Type B pancreatic cell (in vitro differentiated cells): ENCODE results near the gene NOXRED1. TPM values are rescaled to one million over a fixed set of nuclear protein-coding genes. Genes with fewer than 3 reads are reported as not detected.

Experiments used
- DNase-seq: peaks from one replicate; pipeline ENCODE4 v3.0.0; 2021; ENCODE audit warnings: mixed read lengths; ENCODE audit not compliant: unreplicated experiment; ENCODE audit errors: extremely low spot score
- H3K27ac Mint-ChIP-seq: 2 replicates; pipeline ENCODE4 v1.8.0; 2021; ENCODE audit warnings: mild to moderate bottlenecking, mixed read lengths
- H3K27me3 Mint-ChIP-seq: 2 replicates; pipeline ENCODE4 v1.8.0; 2021; ENCODE audit warnings: mixed read lengths
- H3K36me3 Mint-ChIP-seq: 2 replicates; pipeline ENCODE4 v1.8.0; 2021; ENCODE audit warnings: mixed read lengths
- H3K4me1 Mint-ChIP-seq: one replicate; pipeline ENCODE4 v1.8.0; 2021; ENCODE audit warnings: mixed read lengths; ENCODE audit not compliant: unreplicated experiment
- H3K4me3 Mint-ChIP-seq: 2 replicates; pipeline ENCODE4 v1.8.0; 2021; ENCODE audit warnings: mild to moderate bottlenecking, mixed read lengths
- H3K9me3 Mint-ChIP-seq: 2 replicates; pipeline ENCODE4 v1.8.0; 2021; ENCODE audit warnings: mixed read lengths
- total RNA-seq: library from RNA; stranded (reverse); gene quantifications from 2 replicates; pipeline ENCODE4 v1.2.1, GENCODE V29; 2021; ENCODE audit warnings: low replicate concordance
- TF ChIP-seq, protein P1 (sequence below): fragments of 200-600 bp; sonication (generic); conservative IDR thresholded peaks from 2 replicates; pipeline ENCODE4 v1.5.0; 2021; ENCODE audit warnings: antibody characterized with exemption, mild to moderate bottlenecking

NOXRED1 gene
- total RNA-seq, 1 donor from 2014 or later, result 0.46 TPM

DNA sequence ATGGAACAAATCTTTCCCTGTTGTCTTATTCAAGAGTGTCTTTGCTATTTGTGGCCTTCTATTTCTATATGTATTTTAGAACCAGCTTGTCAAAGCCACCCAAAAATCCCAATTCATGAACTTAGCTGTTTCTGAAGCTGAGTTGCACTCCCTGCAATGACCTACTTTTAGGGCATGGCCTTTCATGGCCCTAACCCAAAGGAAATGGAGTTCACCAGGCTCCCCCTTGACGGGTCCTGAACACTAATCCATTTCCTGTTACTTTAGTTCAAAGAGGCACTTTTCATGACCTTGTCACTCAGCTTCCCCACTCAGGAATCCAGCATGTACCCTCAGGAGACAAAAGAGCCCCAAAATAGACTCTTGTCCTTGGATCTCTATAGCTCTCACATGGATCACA lies 54.0 kb downstream of the NOXRED1 start:
- H3K4me3 Mint-ChIP-seq, result no peak overlapping the region
- no peaks in the 10 kb centered on the region for H3K9me3 Mint-ChIP-seq
- peaks cover 19% of the 10 kb centered on the region for H3K4me1 Mint-ChIP-seq
- no peak for DNase-seq
- TF ChIP-seq, protein P1, sequence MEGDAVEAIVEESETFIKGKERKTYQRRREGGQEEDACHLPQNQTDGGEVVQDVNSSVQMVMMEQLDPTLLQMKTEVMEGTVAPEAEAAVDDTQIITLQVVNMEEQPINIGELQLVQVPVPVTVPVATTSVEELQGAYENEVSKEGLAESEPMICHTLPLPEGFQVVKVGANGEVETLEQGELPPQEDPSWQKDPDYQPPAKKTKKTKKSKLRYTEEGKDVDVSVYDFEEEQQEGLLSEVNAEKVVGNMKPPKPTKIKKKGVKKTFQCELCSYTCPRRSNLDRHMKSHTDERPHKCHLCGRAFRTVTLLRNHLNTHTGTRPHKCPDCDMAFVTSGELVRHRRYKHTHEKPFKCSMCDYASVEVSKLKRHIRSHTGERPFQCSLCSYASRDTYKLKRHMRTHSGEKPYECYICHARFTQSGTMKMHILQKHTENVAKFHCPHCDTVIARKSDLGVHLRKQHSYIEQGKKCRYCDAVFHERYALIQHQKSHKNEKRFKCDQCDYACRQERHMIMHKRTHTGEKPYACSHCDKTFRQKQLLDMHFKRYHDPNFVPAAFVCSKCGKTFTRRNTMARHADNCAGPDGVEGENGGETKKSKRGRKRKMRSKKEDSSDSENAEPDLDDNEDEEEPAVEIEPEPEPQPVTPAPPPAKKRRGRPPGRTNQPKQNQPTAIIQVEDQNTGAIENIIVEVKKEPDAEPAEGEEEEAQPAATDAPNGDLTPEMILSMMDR, result no peak
- H3K27ac Mint-ChIP-seq, result no peak overlapping the region
- no peaks in the 10 kb centered on the region for H3K27me3 Mint-ChIP-seq
- H3K36me3 Mint-ChIP-seq, result peaks cover 1% of the 10 kb centered on the region

DNA sequence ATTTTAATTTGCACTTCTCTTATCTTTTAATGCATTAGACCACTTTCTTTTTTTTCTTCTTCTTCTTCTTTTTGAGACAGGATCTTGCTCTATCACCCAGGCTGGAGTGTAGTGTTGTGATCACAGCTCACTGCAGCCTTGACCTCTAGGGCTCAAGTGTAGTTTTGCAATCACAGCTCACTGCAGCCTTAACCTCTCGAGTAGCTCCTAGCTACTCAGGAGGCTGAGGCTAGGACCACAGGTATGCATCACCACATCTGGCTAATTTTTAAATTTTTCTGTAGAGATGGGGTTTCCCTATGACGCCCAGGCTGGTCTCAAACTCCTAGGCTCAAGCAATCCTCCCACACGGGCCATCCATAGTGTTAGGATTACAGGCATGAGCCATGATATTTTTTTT lies 59.2 kb downstream of the NOXRED1 start:
- Mint-ChIP-seq H3K4me3 (no peak overlapping the region), H3K4me1 (no peaks in the 10 kb centered on the region), H3K27ac (no peak overlapping the region), H3K9me3 (no peaks in the 10 kb centered on the region), H3K36me3 (peaks cover 4% of the 10 kb centered on the region), H3K27me3 (no peaks in the 10 kb centered on the region)
- TF ChIP-seq, protein P1, result no peak
- no peak for DNase-seq

DNA sequence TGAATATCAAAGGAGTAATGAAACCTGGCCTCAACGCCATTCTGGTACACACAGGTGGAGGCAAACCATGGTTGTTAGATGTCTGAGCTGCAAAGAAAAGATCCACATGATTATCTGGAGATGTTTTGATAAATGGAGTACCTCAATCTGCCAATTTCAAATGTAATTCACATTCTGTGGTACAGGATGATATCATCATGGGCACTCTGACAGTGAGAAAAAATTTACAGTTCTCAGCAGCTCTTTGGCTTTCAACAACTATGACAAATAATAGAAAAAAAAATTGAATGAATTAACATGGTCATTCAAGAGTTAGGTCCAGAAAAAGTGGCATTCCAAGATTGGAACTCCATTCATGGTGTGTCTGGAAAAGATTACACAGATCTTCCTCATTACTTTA lies 63.7 kb downstream of the NOXRED1 start:
- no peak overlapping the region for H3K4me3 Mint-ChIP-seq
- H3K9me3 Mint-ChIP-seq, result no peaks in the 10 kb centered on the region
- H3K27me3 Mint-ChIP-seq, result no peaks in the 10 kb centered on the region
- H3K27ac Mint-ChIP-seq, result no peak overlapping the region
- TF ChIP-seq, protein P1, result no peak
- no peaks in the 10 kb centered on the region for H3K4me1 Mint-ChIP-seq
- no peak for DNase-seq
- H3K36me3 Mint-ChIP-seq, result peaks cover 7% of the 10 kb centered on the region

DNA sequence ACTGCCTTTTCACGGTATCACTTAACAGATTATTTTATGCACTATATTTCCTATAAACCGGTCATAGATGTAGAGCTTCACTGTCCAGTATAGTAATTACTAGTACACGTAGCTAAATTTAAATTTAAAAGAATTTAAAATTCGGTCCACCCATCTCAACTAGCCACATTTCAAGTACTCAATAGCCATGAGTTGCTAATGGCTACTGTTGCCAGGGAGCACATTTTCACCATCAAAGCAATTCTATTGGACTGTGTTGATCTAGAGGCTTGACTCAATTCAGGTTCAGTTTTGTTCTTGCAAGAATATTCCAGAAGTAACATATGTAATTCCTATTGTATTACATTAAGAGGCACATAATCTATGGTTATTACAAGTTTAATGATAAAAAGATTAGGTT lies 66.4 kb downstream of the NOXRED1 start:
- Mint-ChIP-seq H3K4me3 (no peak overlapping the region), H3K4me1 (no peaks in the 10 kb centered on the region), H3K36me3 (peaks cover 7% of the 10 kb centered on the region), H3K27me3 (no peaks in the 10 kb centered on the region), H3K9me3 (no peaks in the 10 kb centered on the region), H3K27ac (no peak overlapping the region)
- no peak for DNase-seq
- TF ChIP-seq, protein P1, result no peak

DNA sequence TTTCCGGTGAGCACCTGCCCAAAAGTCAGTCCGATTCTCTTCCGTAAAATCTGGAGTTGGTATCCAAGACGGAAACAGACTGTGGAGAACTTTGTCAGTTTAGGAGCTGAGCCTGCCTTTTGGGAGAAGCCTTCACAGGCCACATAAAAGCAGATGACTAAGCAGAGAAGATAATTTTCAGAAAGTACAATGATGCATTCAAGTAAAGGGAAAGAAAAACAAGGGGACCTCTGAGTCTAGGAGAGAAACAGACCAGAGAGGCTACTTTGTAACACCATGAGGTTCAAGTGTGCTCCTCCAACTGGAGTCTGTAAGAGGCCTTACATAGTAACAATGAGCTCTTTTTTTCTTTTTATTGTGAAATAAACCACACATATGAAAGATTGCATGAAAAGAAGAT lies 67.5 kb downstream of the NOXRED1 start:
- Mint-ChIP-seq H3K36me3 (peaks cover 10% of the 10 kb centered on the region), H3K9me3 (no peaks in the 10 kb centered on the region), H3K4me1 (no peaks in the 10 kb centered on the region), H3K27ac (no peak overlapping the region), H3K4me3 (no peak overlapping the region), H3K27me3 (no peaks in the 10 kb centered on the region)
- no peak for DNase-seq
- TF ChIP-seq, protein P1, result no peak
